H9 (cell line): Measurements from ENCODE around the gene LAMB4. TPM values are rescaled to one million over a fixed set of nuclear protein-coding genes. Genes with fewer than 3 reads are reported as not detected.

Experiments
- DNase-seq: peaks from one replicate; pipeline ENCODE4 v3.0.0-alpha.2; 2017
- H2AFZ ChIP-seq: one replicate; pipeline ENCODE4 v1.6.1; 2013; ENCODE audit warnings: mild to moderate bottlenecking, low read length, control low read depth, moderate library complexity
- H2AK5ac ChIP-seq: 2 replicates; pipeline ENCODE4 v1.6.1; 2013; ENCODE audit warnings: low read length, control low read depth, mixed read lengths; ENCODE audit not compliant: insufficient read length
- H2BK120ac ChIP-seq: one replicate; pipeline ENCODE4 v1.6.1; 2013; ENCODE audit warnings: low read depth, mild to moderate bottlenecking, low read length, control low read depth, inconsistent platforms; ENCODE audit not compliant: poor library complexity, severe bottlenecking
- H2BK12ac ChIP-seq: 2 replicates; pipeline ENCODE4 v1.6.1; 2013; ENCODE audit warnings: low read length, control low read depth, mixed read lengths, low read depth; ENCODE audit not compliant: insufficient read length
- H2BK15ac ChIP-seq: 2 replicates; pipeline ENCODE4 v1.6.1; 2013; ENCODE audit warnings: low read depth, low read length, control low read depth
- H2BK20ac ChIP-seq: one replicate; pipeline ENCODE4 v1.6.1; 2013; ENCODE audit warnings: low read depth, mild to moderate bottlenecking, low read length, control low read depth, inconsistent platforms; ENCODE audit not compliant: poor library complexity, severe bottlenecking
- H2BK5ac ChIP-seq: 2 replicates; pipeline ENCODE4 v1.6.1; 2013; ENCODE audit warnings: low read length, control low read depth, mixed read lengths; ENCODE audit not compliant: insufficient read length
- H3K14ac ChIP-seq: 2 replicates; pipeline ENCODE4 v1.6.1; 2013; ENCODE audit warnings: low read length, control low read depth; ENCODE audit not compliant: insufficient read depth
- H3K18ac ChIP-seq: 2 replicates; pipeline ENCODE4 v1.6.1; 2013; ENCODE audit warnings: low read depth, mild to moderate bottlenecking, mixed read lengths, low read length, control low read depth; ENCODE audit not compliant: insufficient read length
- H3K23ac ChIP-seq: 2 replicates; pipeline ENCODE4 v1.6.1; 2013; ENCODE audit warnings: low read length, control low read depth, mixed read lengths, low read depth; ENCODE audit not compliant: insufficient read length
- H3K23me2 ChIP-seq: 2 replicates; pipeline ENCODE4 v1.6.1; 2013; ENCODE audit warnings: low read depth, mild to moderate bottlenecking, mixed read lengths, low read length, control low read depth; ENCODE audit not compliant: insufficient read length, poor library complexity, severe bottlenecking
- H3K27ac ChIP-seq: 2 replicates; pipeline ENCODE4 v1.5.1; 2013; ENCODE audit warnings: low read length, control low read depth, mixed read lengths, low read depth; ENCODE audit not compliant: insufficient read length
- H3K27me3 ChIP-seq: 2 replicates; pipeline ENCODE4 v1.6.1; 2013; ENCODE audit warnings: low read length, control low read depth, inconsistent platforms; ENCODE audit not compliant: insufficient read depth
- H3K4ac ChIP-seq: 2 replicates; pipeline ENCODE4 v1.6.1; 2013; ENCODE audit warnings: low read depth, mild to moderate bottlenecking, control low read depth, inconsistent platforms, low read length, moderate library complexity
- H3K4me1 ChIP-seq: 2 replicates; pipeline ENCODE4 v1.6.1; 2013; ENCODE audit warnings: low read length, control low read depth, inconsistent platforms; ENCODE audit not compliant: insufficient read depth
- H3K4me2 ChIP-seq: 2 replicates; pipeline ENCODE4 v1.6.1; 2013; ENCODE audit warnings: low read length, control low read depth, mixed read lengths; ENCODE audit not compliant: insufficient read length, insufficient read depth
- H3K56ac ChIP-seq: 2 replicates; pipeline ENCODE4 v1.6.1; 2013; ENCODE audit warnings: low read depth, mild to moderate bottlenecking, mixed read lengths, low read length, control low read depth; ENCODE audit not compliant: insufficient read length
- H3K79me1 ChIP-seq: 2 replicates; pipeline ENCODE4 v1.6.1; 2013; ENCODE audit warnings: low read depth, mild to moderate bottlenecking, moderate library complexity, low read length, control low read depth, inconsistent platforms; ENCODE audit not compliant: insufficient read depth, poor library complexity, severe bottlenecking
- H3K79me2 ChIP-seq: 2 replicates; pipeline ENCODE4 v1.6.1; 2013; ENCODE audit warnings: low read length, control low read depth, inconsistent platforms; ENCODE audit not compliant: insufficient read depth
- H3K9ac ChIP-seq: 2 replicates; pipeline ENCODE4 v1.6.1; 2013; ENCODE audit warnings: low read length, control low read depth, mixed read lengths; ENCODE audit not compliant: insufficient read length; ENCODE audit errors: extremely low read depth
- H3K9me3 ChIP-seq: one replicate; pipeline ENCODE4 v1.6.1; 2013; ENCODE audit warnings: low read depth, low read length, inconsistent platforms; ENCODE audit not compliant: control insufficient read depth
- H3T11ph ChIP-seq: one replicate; pipeline ENCODE4 v1.6.1; 2013; ENCODE audit warnings: mild to moderate bottlenecking, low read length, control low read depth, inconsistent platforms
- H4K20me1 ChIP-seq: one replicate; pipeline ENCODE4 v1.6.1; 2013; ENCODE audit not compliant: control insufficient read depth, insufficient read length, insufficient read depth
- H4K5ac ChIP-seq: 2 replicates; pipeline ENCODE4 v1.6.1; 2013; ENCODE audit warnings: low read depth, mild to moderate bottlenecking, mixed read lengths, low read length, control low read depth; ENCODE audit not compliant: insufficient read length
- H4K8ac ChIP-seq: replicated peaks from 2 replicates; pipeline ENCODE4 v1.6.1; 2013; ENCODE audit warnings: low read length, control low read depth, mixed read lengths, low read depth; ENCODE audit not compliant: insufficient read length
- H4K91ac ChIP-seq: 2 replicates; pipeline ENCODE4 v1.6.1; 2013; ENCODE audit warnings: low read depth, mild to moderate bottlenecking, moderate library complexity, mixed read lengths, low read length, control low read depth; ENCODE audit not compliant: insufficient read length
- H3K27ac Mint-ChIP-seq, 3 experiments: 2 replicates in 2 of 3; 3 replicates in 1 of 3; pipeline ENCODE4 v1.8.0; 2020 to 2021; ENCODE audit warnings: mixed read lengths in 3 of 3, mild to moderate bottlenecking in 1 of 3, moderate library complexity in 1 of 3
- H3K27me3 Mint-ChIP-seq: 2 replicates; pipeline ENCODE4 v1.8.0; 2021; ENCODE audit warnings: low read depth, mild to moderate bottlenecking, moderate library complexity, mixed read lengths
- H3K36me3 Mint-ChIP-seq, 3 experiments: 2 replicates in 2 of 3; 3 replicates in 1 of 3; pipeline ENCODE4 v1.8.0; 2020 to 2021; ENCODE audit warnings: low read depth in 3 of 3, mixed read lengths in 3 of 3; ENCODE audit not compliant: insufficient read depth in 1 of 3
- H3K4me1 Mint-ChIP-seq, 2 experiments: 2 replicates each; pipeline ENCODE4 v1.8.0; 2020; ENCODE audit warnings: mixed read lengths in 2 of 2
- H3K4me3 Mint-ChIP-seq, 2 experiments: 2 replicates in 1 of 2; 3 replicates in 1 of 2; pipeline ENCODE4 v1.8.0; 2020 to 2021; ENCODE audit warnings: mild to moderate bottlenecking in 2 of 2, mixed read lengths in 2 of 2, moderate library complexity in 1 of 2
- H3K9me3 Mint-ChIP-seq, 2 experiments: 2 replicates in 1 of 2; 3 replicates in 1 of 2; pipeline ENCODE4 v1.8.0; 2020; ENCODE audit warnings: mild to moderate bottlenecking in 2 of 2, mixed read lengths in 2 of 2, moderate library complexity in 1 of 2
- CTCF ChIP-seq: fragments of 200-600 bp; sonication (generic); conservative IDR thresholded peaks from 3 replicates; pipeline ENCODE4 v1.8.0; 2021; ENCODE audit warnings: antibody characterized with exemption, mild to moderate bottlenecking
- WGBS: extraction: QIAGEN DNeasy Blood & Tissue Kit; methylation state at CpG from one replicate; pipeline ENCODE4 v1.1.7; 2013; ENCODE audit warnings: missing lambda C conversion rate, low lambda C conversion rate, mixed read lengths; ENCODE audit not compliant: insufficient read length; ENCODE audit errors: extremely low coverage; 5-methylcytosine and 5-hydroxymethylcytosine counted together
- total RNA-seq: library from RNA; stranded (reverse); gene quantifications from 2 replicates; pipeline ENCODE4 v1.2.1, GENCODE V29; 2021

LAMB4 gene
- total RNA-seq, 1 experiment from 2014 or later = not detected

DNA sequence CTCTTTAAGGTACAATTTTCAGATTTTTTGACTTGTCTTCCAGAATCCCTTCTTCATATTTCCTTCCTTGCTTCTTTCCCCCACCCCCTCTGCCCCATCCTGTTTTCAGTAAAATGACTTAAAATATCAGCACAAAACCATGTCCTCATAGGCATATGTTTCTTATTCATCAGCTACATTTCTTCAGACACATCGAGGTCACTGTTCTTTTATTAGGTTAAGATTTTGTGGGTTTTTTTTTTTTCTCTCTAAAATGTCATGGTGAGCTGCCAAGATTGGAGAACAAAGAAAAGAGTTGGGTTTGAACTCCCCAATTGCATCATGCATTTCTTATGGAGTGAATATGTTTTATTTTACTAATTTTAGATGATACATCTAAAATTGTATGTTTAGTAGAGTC lies 35.8 kb downstream of the LAMB4 start:
- Histone ChIP-seq H2BK120ac (no peak overlapping the region), H4K5ac (no peak overlapping the region), H3K9me3 (no peaks in the 10 kb centered on the region), H4K20me1 (no peaks in the 10 kb centered on the region), H4K8ac (no peak overlapping the region), H3K4me1 (no peaks in the 10 kb centered on the region), H4K91ac (no peak overlapping the region), H3T11ph (no peak overlapping the region), H3K4me2 (no peak overlapping the region), H3K27me3 (no peaks in the 10 kb centered on the region), H3K18ac (no peak overlapping the region), H3K14ac (no peak overlapping the region), H2BK12ac (no peak overlapping the region), H3K9ac (no peak overlapping the region), H3K23me2 (no peaks in the 10 kb centered on the region), H2BK20ac (no peak overlapping the region), H3K79me1 (no peaks in the 10 kb centered on the region), H3K27ac (no peak overlapping the region), H2BK5ac (no peak overlapping the region), H2AK5ac (no peak overlapping the region), H2BK15ac (no peak overlapping the region), H3K23ac (no peak overlapping the region), H3K4ac (no peak overlapping the region), H2AFZ (no peak overlapping the region), H3K56ac (no peak overlapping the region), H3K79me2 (no peaks in the 10 kb centered on the region)
- DNase-seq = no peak
- peaks cover 3 to 10% of the 10 kb centered on the region in 2 experiments for H3K4me1 Mint-ChIP-seq
- H3K4me3 Mint-ChIP-seq = no peak overlapping the region
- no peak for TF ChIP-seq CTCF
- H3K27ac Mint-ChIP-seq = peak overlapping the region in 1 of 3 experiments; percentile 25; a peak in 1 of 7 replicates
- no peaks in the 10 kb centered on the region for H3K36me3 Mint-ChIP-seq
- WGBS = no CpG with 5 or more reads among the region's 1 CpG
- no peaks in the 10 kb centered on the region for H3K9me3 Mint-ChIP-seq
- H3K27me3 Mint-ChIP-seq = no peaks in the 10 kb centered on the region; the same call in 1 of the 2 replicates
